CD14-positive monocyte (primary cell): ENCODE measurements around the gene CFAP221. TPM values are rescaled to one million over a fixed set of nuclear protein-coding genes. Genes with fewer than 3 reads are reported as not detected.

Experiments used
- DNase-seq, 3 donors: peaks; one replicate each; pipeline ENCODE4 v3.0.0-alpha.2; 2011 to 2022
- H2AFZ ChIP-seq: 2 replicates; pipeline ENCODE4 v1.6.0; 2012; ENCODE audit warnings: mild to moderate bottlenecking, low read depth, low read length, inconsistent platforms; ENCODE audit not compliant: insufficient read depth, poor library complexity, severe bottlenecking
- H3K27ac ChIP-seq, 2 donors: 1 replicate in 1 of 2; 2 replicates in 1 of 2; pipeline ENCODE4 v1.5.1; 2012 to 2013; ENCODE audit warnings: low read length in 2 of 2, control low read depth in 1 of 2, inconsistent platforms in 1 of 2, low read depth in 1 of 2, mild to moderate bottlenecking in 1 of 2
- H3K27me3 ChIP-seq, 2 donors: one replicate each; pipeline versions ENCODE4 v1.6.0 to v1.6.1; 2011 to 2013; ENCODE audit warnings: low read length in 2 of 2; ENCODE audit not compliant: control insufficient read depth in 2 of 2, insufficient read depth in 2 of 2
- H3K36me3 ChIP-seq, 2 donors: replicated peaks in 1 of 2; 1 replicate in 1 of 2; 2 replicates in 1 of 2; pipeline versions ENCODE4 v1.5.1 to v1.6.1; 2012 to 2013; ENCODE audit warnings: low read length in 2 of 2, control low read depth in 1 of 2, inconsistent platforms in 1 of 2, mild to moderate bottlenecking in 1 of 2; ENCODE audit not compliant: insufficient read depth in 2 of 2, control insufficient read depth in 1 of 2
- H3K4me1 ChIP-seq, 2 donors: 1 replicate in 1 of 2; 2 replicates in 1 of 2; pipeline versions ENCODE4 v1.5.1 to v1.6.1; 2012 to 2013; ENCODE audit warnings: low read length in 2 of 2, control low read depth in 1 of 2, inconsistent platforms in 1 of 2, mild to moderate bottlenecking in 1 of 2, moderate library complexity in 1 of 2; ENCODE audit not compliant: insufficient read depth in 2 of 2, control insufficient read depth in 1 of 2
- H3K4me2 ChIP-seq: replicated peaks from 2 replicates; pipeline ENCODE3; 2012; ENCODE audit warnings: low read length, moderate library complexity, mild to moderate bottlenecking; ENCODE audit not compliant: poor library complexity, severe bottlenecking; ENCODE audit errors: extremely low read depth
- H3K4me3 ChIP-seq, 3 experiments: fragments of 200-600 bp in 1 of 3; sonication (generic) in 1 of 3; replicated peaks in 1 of 3; 1 replicate in 2 of 3; 2 replicates in 1 of 3; pipeline ENCODE4 v1.5.1; 2011 to 2013; ENCODE audit warnings: low read length in 3 of 3, mild to moderate bottlenecking in 3 of 3, control low read depth in 2 of 3, low read depth in 2 of 3, inconsistent platforms in 1 of 3, moderate library complexity in 1 of 3
- H3K79me2 ChIP-seq: 2 replicates; pipeline ENCODE4 v1.6.0; 2012; ENCODE audit warnings: mild to moderate bottlenecking, control low read depth, inconsistent platforms, low read length, moderate library complexity; ENCODE audit not compliant: insufficient read depth
- H3K9ac ChIP-seq: 2 replicates; pipeline ENCODE4 v1.6.0; 2017; ENCODE audit warnings: low read length, mild to moderate bottlenecking; ENCODE audit not compliant: insufficient read depth, poor library complexity, severe bottlenecking
- H3K9me3 ChIP-seq, 2 donors: replicated peaks in 1 of 2; 1 replicate in 1 of 2; 2 replicates in 1 of 2; pipeline versions ENCODE4 v1.5.1 to v1.6.1; 2012 to 2013; ENCODE audit warnings: low read length in 2 of 2, control low read depth in 1 of 2; ENCODE audit not compliant: control insufficient read depth in 1 of 2, insufficient read depth in 1 of 2
- H4K20me1 ChIP-seq: 2 replicates; pipeline ENCODE4 v1.6.0; 2012; ENCODE audit warnings: mild to moderate bottlenecking, low read length, control low read depth, moderate library complexity; ENCODE audit not compliant: insufficient read depth
- H3K27ac Mint-ChIP-seq, 7 donors: one replicate each; pipeline ENCODE4 v1.8.0; 2020; ENCODE audit warnings: mild to moderate bottlenecking in 7 of 7, mixed read lengths in 7 of 7, moderate library complexity in 6 of 7, inconsistent platforms in 2 of 7
- H3K27me3 Mint-ChIP-seq, 3 donors: one replicate each; pipeline ENCODE4 v1.8.0; 2021 to 2022; ENCODE audit warnings: low read depth in 3 of 3, mild to moderate bottlenecking in 3 of 3, mixed read lengths in 3 of 3, moderate library complexity in 3 of 3, inconsistent platforms in 1 of 3
- H3K36me3 Mint-ChIP-seq, 2 donors: one replicate each; pipeline ENCODE4 v1.8.0; 2020; ENCODE audit warnings: mixed read lengths in 2 of 2, inconsistent platforms in 1 of 2, mild to moderate bottlenecking in 1 of 2
- H3K4me1 Mint-ChIP-seq: one replicate; pipeline ENCODE4 v1.8.0; 2020; ENCODE audit warnings: mild to moderate bottlenecking, mixed read lengths
- H3K4me3 Mint-ChIP-seq, 2 donors: one replicate each; pipeline ENCODE4 v1.8.0; 2020; ENCODE audit warnings: mild to moderate bottlenecking in 2 of 2, mixed read lengths in 2 of 2, moderate library complexity in 1 of 2
- H3K9me3 Mint-ChIP-seq, 7 donors: one replicate each; pipeline ENCODE4 v1.8.0; 2020 to 2022; ENCODE audit warnings: mixed read lengths in 7 of 7, mild to moderate bottlenecking in 6 of 7, moderate library complexity in 6 of 7, inconsistent platforms in 2 of 7
- CTCF ChIP-seq: fragments of 200-600 bp; IDR thresholded peaks from one replicate; pipeline ENCODE4 v1.8.0; 2022; ENCODE audit warnings: antibody characterized with exemption, mild to moderate bottlenecking
- WGBS: methylation state at CpG from one replicate; pipeline ENCODE4 v1.1.5; 2013; ENCODE audit warnings: missing lambda C conversion rate; ENCODE audit not compliant: insufficient coverage; 5-methylcytosine and 5-hydroxymethylcytosine counted together
- intact Hi-C, 2 donors: fragments of 100-400 bp; cut with micrococcal nuclease; formaldehyde crosslinking; loops; one replicate each; pipeline versions ENCODE4 v1.15.0 to v1.15.1; 2023
- polyA plus RNA-seq, 3 donors: library from polyadenylated mRNA; depleted of rRNA in 1 of 3; unstranded in 2 of 3; stranded (reverse) in 1 of 3; fragments of 300-500 nt in 2 of 3; fragments of >200 nt in 1 of 3; fragmentation: Illumina TruSeq in 2 of 3; gene quantifications; 1 replicate in 2 of 3; 2 replicates in 1 of 3; pipeline ENCODE4 v1.2.3, GENCODE V29; 2012 to 2021

CFAP221 gene
- polyA plus RNA-seq, 3 donors, result not detected

- WGBS, result 89% methylated on average over 8 of the region's 8 CpGs
- intact Hi-C loops, result no loop called here
- DNase-seq, result no peak
- peak overlapping the region in 1 of 7 donors; percentile 51 for H3K27ac Mint-ChIP-seq
- peaks cover 0 to 6% of the 10 kb centered on the region in 2 donors for H3K36me3 ChIP-seq
- peaks cover 12 to 17% of the 10 kb centered on the region in 2 donors for H3K4me1 ChIP-seq
- H3K4me3 Mint-ChIP-seq, result peak overlapping the region in 1 of 2 donors; percentile 34
- H4K20me1 ChIP-seq, result no peaks in the 10 kb centered on the region
- no peak overlapping the region for H2AFZ ChIP-seq
- peaks cover 2 to 3% (median 2%) of the 10 kb centered on the region in 3 donors for H3K27me3 Mint-ChIP-seq
- H3K36me3 Mint-ChIP-seq, result peaks cover 6% of the 10 kb centered on the region in 2 donors
- H3K9me3 Mint-ChIP-seq, result peaks cover 0 to 2% (median 0%) of the 10 kb centered on the region in 7 donors
- no peaks in the 10 kb centered on the region for H3K27me3 ChIP-seq
- H3K79me2 ChIP-seq, result no peaks in the 10 kb centered on the region
- no peak overlapping the region for H3K27ac ChIP-seq
- no peak overlapping the region for H3K4me3 ChIP-seq
- H3K4me2 ChIP-seq, result no peak overlapping the region
- H3K4me1 Mint-ChIP-seq, result peaks cover 12% of the 10 kb centered on the region
- no peaks in the 10 kb centered on the region for H3K9me3 ChIP-seq
- H3K9ac ChIP-seq, result no peak overlapping the region
- TF ChIP-seq CTCF, result no peak
Measured at GRCh38 chr2:119682578-119682977, 138.3 kb downstream of the CFAP221 start.

DNA sequence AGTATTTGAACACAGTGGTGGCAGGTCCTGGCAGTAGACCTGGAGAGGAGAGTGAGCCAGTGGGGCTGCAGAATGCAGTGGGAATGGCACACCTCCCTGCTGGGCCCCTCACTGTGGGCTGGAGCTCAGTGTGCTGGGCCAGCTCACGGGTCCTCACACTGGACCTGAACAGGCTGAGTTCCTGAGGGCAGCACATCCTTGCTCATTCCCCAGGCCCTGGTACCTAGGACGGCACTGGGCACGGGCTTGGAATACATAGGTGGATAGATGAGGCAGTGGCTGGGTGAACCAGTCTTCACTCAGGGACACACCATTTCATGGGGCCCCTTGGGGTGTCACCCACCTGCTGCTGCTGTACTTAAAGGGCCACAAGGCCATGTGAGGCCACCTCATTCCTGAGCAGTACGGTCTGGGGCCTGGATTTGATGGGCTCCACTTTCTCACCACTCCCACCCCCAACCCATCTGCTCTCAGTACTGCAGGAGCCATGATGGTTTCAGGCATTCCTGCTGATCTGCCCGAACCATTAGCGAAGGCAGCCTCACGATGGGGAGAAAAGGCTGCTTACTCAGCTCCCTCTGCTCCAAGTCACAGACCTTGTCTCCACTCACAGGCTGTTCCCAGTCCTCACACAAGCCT, 138.9 kb downstream of the CFAP221 start:
- TF ChIP-seq CTCF, result no peak
- Histone ChIP-seq H3K79me2 (no peaks in the 10 kb centered on the region), H3K4me1 (peaks cover 12 to 17% of the 10 kb centered on the region in 2 donors), H3K27me3 (no peaks in the 10 kb centered on the region), H3K4me3 (no peak overlapping the region), H2AFZ (no peak overlapping the region), H3K36me3 (peaks cover 0 to 6% of the 10 kb centered on the region in 2 donors), H3K9ac (no peak overlapping the region), H3K9me3 (no peaks in the 10 kb centered on the region), H4K20me1 (no peaks in the 10 kb centered on the region), H3K4me2 (no peak overlapping the region), H3K27ac (no peak overlapping the region)
- WGBS, result 97% methylated on average over 7 of the region's 7 CpGs
- intact Hi-C loops, result no loop called here
- Mint-ChIP-seq H3K4me3 (no peak overlapping the region), H3K36me3 (peaks cover 6% of the 10 kb centered on the region in 2 donors), H3K27ac (peak overlapping the region in 1 of 7 donors; percentile 21), H3K27me3 (peaks cover 1 to 2% (median 2%) of the 10 kb centered on the region in 3 donors), H3K4me1 (peaks cover 10% of the 10 kb centered on the region), H3K9me3 (peaks cover 0 to 2% (median 0%) of the 10 kb centered on the region in 7 donors)
- no peak for DNase-seq
